B cell (primary cell): Measurements from ENCODE around the gene CCDC91.

Experiments
- CTCF ChIP-seq: fragments of 200-600 bp; IDR thresholded peaks from one replicate; pipeline ENCODE4 v1.8.0; 2022; ENCODE audit warnings: antibody characterized with exemption, mild to moderate bottlenecking
- EZH2 ChIP-seq: IDR thresholded peaks from 2 replicates; pipeline ENCODE4 v1.6.1; 2012; ENCODE audit warnings: borderline replicate concordance, low read depth, mild to moderate bottlenecking, moderate library complexity, low read length; ENCODE audit not compliant: insufficient read depth, poor library complexity, severe bottlenecking

GRCh38 chr12:28517101-28517500 is 326.8 kb downstream of the CCDC91 start:
- TF ChIP-seq CTCF (no peak), EZH2 (no peak)
